HepG2 (cell line): Measurements from ENCODE around the gene GRIK4.

ENCODE experiments used
- ATF7-NPFF ChIP-seq: sonication (generic); formaldehyde crosslinking; IDR thresholded peaks from 2 replicates; pipeline ENCODE4 v1.8.1; 2023; ENCODE audit warnings: mild to moderate bottlenecking, low read depth, missing genetic modification reagents, moderate library complexity
- CHD4 ChIP-seq: fragments of 200-600 bp; sonication (generic); IDR thresholded peaks from 2 replicates; pipeline ENCODE4 v1.7.0; 2017; ENCODE audit warnings: mild to moderate bottlenecking, low read length, borderline replicate concordance
- EZH2 ChIP-seq: conservative IDR thresholded peaks from 2 replicates; pipeline ENCODE4 v1.6.1; 2012; ENCODE audit warnings: mild to moderate bottlenecking, low read depth, low read length, moderate library complexity
- FOXM1 ChIP-seq: sonication (generic); formaldehyde crosslinking; IDR thresholded peaks from 2 replicates; pipeline ENCODE4 v1.5.0; 2020; ENCODE audit warnings: missing genetic modification reagents
- NFYB ChIP-seq: sonication (generic); formaldehyde crosslinking; IDR thresholded peaks from 2 replicates; pipeline ENCODE4 v1.4.0; 2020; ENCODE audit warnings: missing genetic modification reagents
- PITX1 ChIP-seq: sonication (generic); formaldehyde crosslinking; IDR thresholded peaks from 2 replicates; pipeline ENCODE4 v1.5.1; 2020; ENCODE audit warnings: mild to moderate bottlenecking, missing genetic modification reagents
- RAD21 ChIP-seq: fragments of 450-650 bp; formaldehyde crosslinking; IDR thresholded peaks from 2 replicates; pipeline ENCODE4 v1.5.0; 2020; ENCODE audit warnings: mild to moderate bottlenecking
- SP1 ChIP-seq, 2 experiments: fragments of 450-650 bp in 1 of 2; sonication (generic) in 1 of 2; formaldehyde crosslinking in 1 of 2; IDR thresholded peaks; 2 replicates each; pipeline versions ENCODE4 v1.4.0 to v1.6.1; 2016 to 2020; ENCODE audit warnings: missing genetic modification reagents in 1 of 2
- TCF7L2 ChIP-seq: IDR thresholded peaks from 2 replicates; pipeline ENCODE4 v1.6.1; 2011; ENCODE audit warnings: mild to moderate bottlenecking, low read depth, low read length, moderate library complexity
- ZBTB38 ChIP-seq: sonication (generic); formaldehyde crosslinking; IDR thresholded peaks from 2 replicates; pipeline ENCODE4 v1.5.1; 2020; ENCODE audit warnings: mild to moderate bottlenecking, missing genetic modification reagents
- ZKSCAN5 ChIP-seq: sonication (generic); formaldehyde crosslinking; IDR thresholded peaks from 2 replicates; pipeline ENCODE4 v1.5.1; 2020; ENCODE audit warnings: mild to moderate bottlenecking, missing genetic modification reagents
- TF ChIP-seq, protein P1 (sequence below): sonication (generic); formaldehyde crosslinking; IDR thresholded peaks from 2 replicates; pipeline ENCODE4 v1.8.1; 2023; ENCODE audit warnings: mild to moderate bottlenecking, missing genetic modification reagents, borderline replicate concordance
- TF ChIP-seq, protein P2 (sequence below): sonication (generic); formaldehyde crosslinking; IDR thresholded peaks from 2 replicates; pipeline ENCODE4 v1.4.0; 2020; ENCODE audit warnings: mild to moderate bottlenecking, missing genetic modification reagents
- TF ChIP-seq, protein P3 (sequence below): IDR thresholded peaks from 2 replicates; pipeline ENCODE4 v1.6.1; 2012; ENCODE audit warnings: low read length, improper control_type of control experiment

DNA sequence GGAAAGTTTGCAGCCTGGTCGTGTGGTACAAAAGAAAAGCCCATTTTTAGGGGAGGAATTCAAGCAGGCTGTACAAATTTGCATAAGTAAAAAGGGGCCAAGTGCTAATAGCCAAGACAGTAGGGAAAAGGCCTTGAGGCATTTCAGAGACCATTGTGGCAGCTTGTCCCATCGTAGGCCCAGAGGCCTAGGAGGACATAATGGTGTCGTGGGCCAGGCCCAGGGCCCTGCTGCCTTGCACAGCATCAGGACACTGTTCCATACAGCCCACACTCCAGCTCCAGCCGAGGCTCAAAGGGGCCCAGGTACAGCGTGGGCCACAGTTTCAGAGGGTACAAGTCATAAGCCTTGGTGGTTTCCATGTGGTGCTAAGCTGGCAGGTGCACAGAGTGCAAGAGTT is 106.9 kb downstream of the GRIK4 start:
- TF ChIP-seq, protein P1, sequence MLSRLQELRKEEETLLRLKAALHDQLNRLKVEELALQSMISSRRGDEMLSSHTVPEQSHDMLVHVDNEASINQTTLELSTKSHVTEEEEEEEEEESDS (CRISPR knock-in tag): no peak
- TF ChIP-seq ZBTB38 (CRISPR knock-in tag) (no peak), SP1 (IDR thresholded peaks at IDR 0.05) (no peak), SP1 (CRISPR knock-in tag; IDR thresholded peaks at IDR 0.05) (no peak), ZKSCAN5 (CRISPR knock-in tag) (no peak), EZH2 (no peak), PITX1 (no peak), NFYB (CRISPR knock-in tag) (no peak), RAD21 (CRISPR knock-in tag) (no peak), CHD4 (no peak), ATF7-NPFF (CRISPR knock-in tag) (no peak), FOXM1 (CRISPR knock-in tag) (no peak), TCF7L2 (no peak)
- TF ChIP-seq, protein P2, sequence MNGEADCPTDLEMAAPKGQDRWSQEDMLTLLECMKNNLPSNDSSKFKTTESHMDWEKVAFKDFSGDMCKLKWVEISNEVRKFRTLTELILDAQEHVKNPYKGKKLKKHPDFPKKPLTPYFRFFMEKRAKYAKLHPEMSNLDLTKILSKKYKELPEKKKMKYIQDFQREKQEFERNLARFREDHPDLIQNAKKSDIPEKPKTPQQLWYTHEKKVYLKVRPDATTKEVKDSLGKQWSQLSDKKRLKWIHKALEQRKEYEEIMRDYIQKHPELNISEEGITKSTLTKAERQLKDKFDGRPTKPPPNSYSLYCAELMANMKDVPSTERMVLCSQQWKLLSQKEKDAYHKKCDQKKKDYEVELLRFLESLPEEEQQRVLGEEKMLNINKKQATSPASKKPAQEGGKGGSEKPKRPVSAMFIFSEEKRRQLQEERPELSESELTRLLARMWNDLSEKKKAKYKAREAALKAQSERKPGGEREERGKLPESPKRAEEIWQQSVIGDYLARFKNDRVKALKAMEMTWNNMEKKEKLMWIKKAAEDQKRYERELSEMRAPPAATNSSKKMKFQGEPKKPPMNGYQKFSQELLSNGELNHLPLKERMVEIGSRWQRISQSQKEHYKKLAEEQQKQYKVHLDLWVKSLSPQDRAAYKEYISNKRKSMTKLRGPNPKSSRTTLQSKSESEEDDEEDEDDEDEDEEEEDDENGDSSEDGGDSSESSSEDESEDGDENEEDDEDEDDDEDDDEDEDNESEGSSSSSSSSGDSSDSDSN: no peak
- TF ChIP-seq, protein P3, sequence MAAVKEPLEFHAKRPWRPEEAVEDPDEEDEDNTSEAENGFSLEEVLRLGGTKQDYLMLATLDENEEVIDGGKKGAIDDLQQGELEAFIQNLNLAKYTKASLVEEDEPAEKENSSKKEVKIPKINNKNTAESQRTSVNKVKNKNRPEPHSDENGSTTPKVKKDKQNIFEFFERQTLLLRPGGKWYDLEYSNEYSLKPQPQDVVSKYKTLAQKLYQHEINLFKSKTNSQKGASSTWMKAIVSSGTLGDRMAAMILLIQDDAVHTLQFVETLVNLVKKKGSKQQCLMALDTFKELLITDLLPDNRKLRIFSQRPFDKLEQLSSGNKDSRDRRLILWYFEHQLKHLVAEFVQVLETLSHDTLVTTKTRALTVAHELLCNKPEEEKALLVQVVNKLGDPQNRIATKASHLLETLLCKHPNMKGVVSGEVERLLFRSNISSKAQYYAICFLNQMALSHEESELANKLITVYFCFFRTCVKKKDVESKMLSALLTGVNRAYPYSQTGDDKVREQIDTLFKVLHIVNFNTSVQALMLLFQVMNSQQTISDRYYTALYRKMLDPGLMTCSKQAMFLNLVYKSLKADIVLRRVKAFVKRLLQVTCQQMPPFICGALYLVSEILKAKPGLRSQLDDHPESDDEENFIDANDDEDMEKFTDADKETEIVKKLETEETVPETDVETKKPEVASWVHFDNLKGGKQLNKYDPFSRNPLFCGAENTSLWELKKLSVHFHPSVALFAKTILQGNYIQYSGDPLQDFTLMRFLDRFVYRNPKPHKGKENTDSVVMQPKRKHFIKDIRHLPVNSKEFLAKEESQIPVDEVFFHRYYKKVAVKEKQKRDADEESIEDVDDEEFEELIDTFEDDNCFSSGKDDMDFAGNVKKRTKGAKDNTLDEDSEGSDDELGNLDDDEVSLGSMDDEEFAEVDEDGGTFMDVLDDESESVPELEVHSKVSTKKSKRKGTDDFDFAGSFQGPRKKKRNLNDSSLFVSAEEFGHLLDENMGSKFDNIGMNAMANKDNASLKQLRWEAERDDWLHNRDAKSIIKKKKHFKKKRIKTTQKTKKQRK: no peak
